GM12892 (cell line): ENCODE results near the gene GTF3C1.

Experiments
- DNase-seq: peaks from one replicate; pipeline ENCODE4 v3.0.0; 2011; ENCODE audit not compliant: insufficient read length
- FAIRE-seq: peaks from 2 replicates; lab custom pipeline; 2011; peaks lifted over from hg19 to GRCh38; lab: Jason Lieb, UNC
- POLR2A ChIP-seq: IDR thresholded peaks from 2 replicates; pipeline ENCODE4 v1.6.1; 2011; ENCODE audit warnings: low read depth, low read length, control low read depth
- POLR2AphosphoS5 ChIP-seq: IDR thresholded peaks from 2 replicates; pipeline ENCODE4 v1.6.1; 2011; ENCODE audit warnings: low read depth, low read length, control low read depth
- TAF1 ChIP-seq: IDR thresholded peaks from 2 replicates; pipeline ENCODE4 v1.6.1; 2011; ENCODE audit warnings: low read depth, mild to moderate bottlenecking, control low read depth, low read length, borderline replicate concordance

The GTF3C1 gene

GRCh38 chr16:27495191-27495590 is 54.5 kb downstream of the GTF3C1 start:
- no peak for FAIRE-seq
- no peak for DNase-seq
- no peak for TF ChIP-seq POLR2A

GRCh38 chr16:27492588-27492979 is 57.1 kb downstream of the GTF3C1 start:
- TF ChIP-seq TAF1 (no peak), POLR2AphosphoS5 (no peak), POLR2A (no peak)
- no peak for FAIRE-seq
- DNase-seq = no peak

- TF ChIP-seq TAF1 = no peak
- no peak for TF ChIP-seq POLR2AphosphoS5
- TF ChIP-seq POLR2A = no peak
- FAIRE-seq (no peak), DNase-seq (no peak)
Measured at GRCh38 chr16:27491894-27492587, 57.7 kb downstream of the GTF3C1 start.

GRCh38 chr16:27489906-27490305 is 59.8 kb downstream of the GTF3C1 start:
- no peak for TF ChIP-seq POLR2A
- no peak for TF ChIP-seq POLR2AphosphoS5
- no peak for TF ChIP-seq TAF1
- no peak for DNase-seq
- no peak for FAIRE-seq

- TF ChIP-seq POLR2A = no peak
- no peak for TF ChIP-seq POLR2AphosphoS5
- TF ChIP-seq TAF1 = no peak
- DNase-seq (no peak), FAIRE-seq (no peak)
Measured at GRCh38 chr16:27489421-27489820, 60.3 kb downstream of the GTF3C1 start.

GRCh38 chr16:27486760-27487159 is 63.0 kb downstream of the GTF3C1 start:
- FAIRE-seq (no peak), DNase-seq (no peak)
- TF ChIP-seq POLR2AphosphoS5 (no peak), TAF1 (no peak), POLR2A (no peak)

GRCh38 chr16:27486344-27486743 is 63.4 kb downstream of the GTF3C1 start:
- no peak for TF ChIP-seq POLR2A
- TF ChIP-seq TAF1 = no peak
- TF ChIP-seq POLR2AphosphoS5 = no peak
- FAIRE-seq (no peak), DNase-seq (no peak)

- no peak for FAIRE-seq
- TF ChIP-seq POLR2AphosphoS5 (no peak), TAF1 (no peak), POLR2A (no peak)
Measured at GRCh38 chr16:27485811-27486210, 63.9 kb downstream of the GTF3C1 start.

GRCh38 chr16:27485126-27485525 is 64.6 kb downstream of the GTF3C1 start:
- no peak for TF ChIP-seq POLR2AphosphoS5
- no peak for TF ChIP-seq TAF1
- TF ChIP-seq POLR2A = no peak
- FAIRE-seq (no peak), DNase-seq (no peak)

More at GRCh38 chr16:27485811-27486210, 63.9 kb downstream of the GTF3C1 start:
- no peak for DNase-seq

- no peak for DNase-seq
- FAIRE-seq = no peak
- TF ChIP-seq TAF1 = no peak
- no peak for TF ChIP-seq POLR2AphosphoS5
- no peak for TF ChIP-seq POLR2A
Measured at GRCh38 chr16:27483624-27484023, 66.1 kb downstream of the GTF3C1 start.

- DNase-seq = no peak
- no peak for FAIRE-seq
- no peak for TF ChIP-seq POLR2AphosphoS5
- TF ChIP-seq TAF1 = no peak
- TF ChIP-seq POLR2A = no peak
Measured at GRCh38 chr16:27483088-27483437, 66.7 kb downstream of the GTF3C1 start.

- FAIRE-seq = no peak
Measured at GRCh38 chr16:27482397-27483087, 67.2 kb downstream of the GTF3C1 start.

More at GRCh38 chr16:27482397-27483087, 67.2 kb downstream of the GTF3C1 start:
- DNase-seq = no peak
- TF ChIP-seq TAF1 = no peak
- TF ChIP-seq POLR2AphosphoS5 = no peak
- TF ChIP-seq POLR2A = no peak
